GM18507 (cell line): ENCODE measurements around the gene CEP128.
"Not testable (repeated sequence)": the region's sequence is repeated elsewhere in the genome, so short reads cannot be mapped to it uniquely, and the experiment has no call there.

ENCODE experiments used
- DNase-seq: peaks from one replicate; pipeline ENCODE4 v3.0.0; 2011; ENCODE audit warnings: low read depth; ENCODE audit not compliant: insufficient read length; ENCODE audit errors: extremely low spot score
- FAIRE-seq: peaks from 2 replicates; lab custom pipeline; 2011; peaks lifted over from hg19 to GRCh38; lab: Jason Lieb, UNC

Gene CEP128

DNA sequence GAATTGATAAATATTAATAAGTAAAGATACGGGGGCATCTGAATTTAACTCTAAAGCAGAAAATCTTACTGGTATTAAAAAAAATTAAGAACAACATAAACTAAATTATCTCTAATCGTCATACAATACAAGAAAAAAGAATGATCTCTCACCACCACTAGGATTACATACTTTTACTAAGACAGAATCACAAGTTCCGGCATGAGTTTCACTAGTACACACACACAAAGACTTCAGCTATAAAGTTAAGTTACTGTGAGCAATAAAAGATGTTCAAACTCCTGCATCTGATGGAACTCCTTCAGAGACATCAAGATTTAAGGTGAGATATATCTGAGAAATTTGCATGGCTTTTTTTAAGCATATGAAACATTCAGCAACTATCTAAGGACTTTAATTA lies 21.9 kb downstream of the CEP128 start:
- DNase-seq (no peak), FAIRE-seq (no peak)

GRCh38 chr14:80912013-80912412 lies 29.5 kb downstream of the CEP128 start:
- DNase-seq, FAIRE-seq: not testable (repeated sequence)

DNA sequence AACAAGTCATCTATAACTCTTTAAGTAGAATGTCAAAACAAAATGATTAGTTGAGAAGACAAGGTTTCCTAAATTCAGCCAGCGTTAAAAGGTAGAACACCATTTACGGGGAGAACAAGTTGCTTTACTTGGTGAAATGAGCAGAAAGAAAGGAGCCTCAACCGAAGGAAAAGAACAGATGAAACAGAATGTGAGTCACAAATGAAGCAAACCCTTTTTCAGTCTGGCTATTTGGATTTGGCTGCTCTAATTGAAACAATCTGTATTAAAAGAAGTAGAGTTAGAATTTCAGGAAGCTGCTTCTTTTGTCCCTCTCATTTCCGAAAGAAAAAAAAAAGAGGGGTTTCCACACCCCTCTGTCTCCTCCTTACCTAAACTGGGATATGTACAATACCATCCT lies 34.6 kb downstream of the CEP128 start:
- FAIRE-seq (no peak), DNase-seq (no peak)

DNA sequence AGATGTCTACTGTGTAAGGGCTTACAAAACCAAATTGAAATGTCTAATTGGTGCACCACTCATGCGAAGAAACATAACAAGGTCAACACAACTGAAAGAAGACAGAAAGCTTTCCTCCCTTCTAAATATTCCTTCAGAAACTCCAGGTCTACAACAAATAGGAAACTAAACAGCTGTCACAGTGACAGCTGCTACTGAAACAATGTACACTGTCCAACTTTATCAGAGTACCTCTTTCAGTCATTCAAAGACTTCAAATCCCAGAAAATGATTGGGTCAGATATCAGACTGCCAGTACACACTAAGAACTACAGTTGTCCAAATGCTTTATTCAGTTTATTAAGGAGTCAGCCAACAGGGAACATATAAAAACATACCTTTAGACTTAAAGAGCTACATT lies 35.2 kb downstream of the CEP128 start:
- DNase-seq (no peak), FAIRE-seq (no peak)

GRCh38 chr14:80902608-80903007 lies 38.9 kb downstream of the CEP128 start:
- FAIRE-seq: no peak
- DNase-seq: no peak

GRCh38 chr14:80901822-80902221 lies 39.7 kb downstream of the CEP128 start:
- no peak for FAIRE-seq
- no peak for DNase-seq

- DNase-seq (no peak), FAIRE-seq (no peak)
Measured at GRCh38 chr14:80901260-80901659, 40.3 kb downstream of the CEP128 start.

DNA sequence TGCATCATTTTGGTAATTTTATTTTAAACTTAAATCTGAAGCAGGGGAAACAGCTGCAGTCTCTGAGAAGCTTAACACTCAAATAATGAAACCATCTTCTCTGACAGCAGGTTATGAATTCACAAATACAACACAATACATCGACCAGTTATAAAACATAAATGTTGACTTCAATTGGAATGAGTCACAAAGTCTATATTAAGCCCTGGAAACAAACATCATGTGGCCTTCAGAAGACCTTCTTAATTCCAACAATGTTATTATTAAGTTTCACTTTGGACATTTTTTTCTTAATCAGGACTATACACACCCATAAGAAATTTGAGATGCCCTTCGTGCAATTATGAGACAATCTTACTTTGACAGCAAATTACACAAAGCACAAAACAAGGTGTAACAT lies 68.9 kb downstream of the CEP128 start:
- no peak for DNase-seq
- FAIRE-seq: no peak

DNA sequence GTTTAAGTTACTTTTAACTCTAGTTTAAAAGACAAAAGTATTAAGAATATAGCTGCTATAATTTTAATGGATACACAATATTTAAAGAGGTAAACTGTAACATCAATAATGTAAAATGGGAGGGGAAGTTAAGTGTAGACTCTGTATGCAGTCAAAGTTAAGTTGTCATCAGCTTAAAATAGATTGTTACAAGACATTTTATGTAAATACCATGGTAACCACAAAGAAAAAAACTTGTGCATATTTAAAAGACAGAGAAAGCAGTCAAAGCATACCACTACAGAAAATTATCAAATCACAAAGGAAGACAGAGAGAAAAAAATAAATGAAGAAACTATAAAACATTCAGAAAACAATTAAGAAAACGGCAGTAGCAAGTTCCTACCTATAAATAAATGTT lies 73.3 kb downstream of the CEP128 start:
- no peak for FAIRE-seq
- DNase-seq: no peak

- FAIRE-seq (no peak), DNase-seq (no peak)
Measured at GRCh38 chr14:80867798-80868197, 73.7 kb downstream of the CEP128 start.

DNA sequence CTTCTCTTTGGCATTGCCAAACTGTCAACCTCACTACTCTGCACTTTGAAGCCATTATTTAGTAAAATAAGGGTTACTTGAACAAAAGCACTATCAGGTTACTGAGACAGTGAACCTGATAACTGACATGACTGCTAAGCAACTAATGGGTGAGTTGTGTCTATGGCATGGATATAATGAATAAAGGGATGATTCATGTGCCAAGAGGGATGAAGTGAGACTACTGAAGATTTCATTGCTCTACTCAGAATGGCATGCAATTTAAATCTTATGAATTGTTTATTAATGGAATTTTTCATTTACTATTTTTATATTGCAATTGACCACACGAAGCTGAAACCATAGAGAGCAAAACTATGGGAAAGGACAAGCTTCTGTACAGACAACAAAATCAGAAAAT lies 74.4 kb downstream of the CEP128 start:
- DNase-seq: no peak
- no peak for FAIRE-seq

DNA sequence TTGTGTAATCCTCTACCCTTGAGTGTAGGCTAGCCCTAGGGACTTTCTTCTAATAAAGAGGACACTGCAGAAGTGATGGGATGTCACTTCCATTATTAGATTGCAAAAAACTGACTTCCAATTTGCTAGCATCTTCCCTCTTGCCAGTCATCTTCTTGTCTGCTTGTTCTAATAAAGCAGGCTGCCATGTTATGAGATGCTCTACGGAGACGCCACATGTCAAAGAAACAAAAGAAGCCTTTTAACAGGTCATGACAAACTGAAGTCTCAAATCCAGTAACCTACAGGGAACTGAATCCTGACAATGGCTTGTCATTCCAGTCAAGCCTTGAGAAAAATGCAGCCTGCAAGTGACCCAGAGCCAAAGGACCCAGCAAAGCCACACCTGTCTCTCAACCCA lies 76.0 kb downstream of the CEP128 start:
- no peak for DNase-seq
- no peak for FAIRE-seq

DNA sequence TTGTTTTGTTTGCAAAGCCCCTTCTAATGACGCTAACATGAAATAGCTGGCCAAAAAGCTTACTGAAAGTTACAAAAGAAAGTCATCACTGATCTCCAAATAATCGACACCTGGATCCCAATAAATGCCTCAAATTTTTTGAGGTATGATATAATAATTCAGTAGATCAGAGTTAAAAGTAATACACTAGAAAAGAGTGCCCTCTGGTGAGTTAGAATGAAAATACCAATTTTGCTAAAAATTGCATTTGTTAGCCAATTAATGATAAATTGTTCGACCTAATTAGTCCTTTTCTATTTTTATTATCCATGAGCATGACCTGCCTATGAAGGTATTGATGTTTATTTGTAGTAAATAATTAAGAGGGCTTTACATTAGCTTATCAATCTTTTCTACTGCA lies 78.6 kb downstream of the CEP128 start:
- no peak for DNase-seq
- FAIRE-seq: no peak

DNA sequence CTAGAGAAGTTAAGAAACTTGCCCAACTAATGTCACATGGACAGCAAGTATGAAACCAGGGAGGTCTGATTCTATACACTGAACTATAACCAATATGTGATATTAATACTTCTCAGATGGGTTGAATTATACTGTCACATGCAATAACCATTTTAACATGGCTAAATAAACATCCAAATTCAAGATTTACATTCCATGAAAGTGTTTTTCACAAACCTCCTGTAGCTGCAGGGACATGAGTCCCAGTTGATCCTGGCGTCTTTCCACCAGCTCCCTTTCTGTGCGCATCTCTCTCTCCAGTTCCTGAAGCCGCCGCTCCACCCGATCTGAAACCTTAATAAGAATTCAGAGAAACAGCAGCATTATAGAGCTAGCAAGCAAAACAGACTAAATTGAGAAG lies 79.0 kb downstream of the CEP128 start:
- DNase-seq (no peak), FAIRE-seq (no peak)

DNA sequence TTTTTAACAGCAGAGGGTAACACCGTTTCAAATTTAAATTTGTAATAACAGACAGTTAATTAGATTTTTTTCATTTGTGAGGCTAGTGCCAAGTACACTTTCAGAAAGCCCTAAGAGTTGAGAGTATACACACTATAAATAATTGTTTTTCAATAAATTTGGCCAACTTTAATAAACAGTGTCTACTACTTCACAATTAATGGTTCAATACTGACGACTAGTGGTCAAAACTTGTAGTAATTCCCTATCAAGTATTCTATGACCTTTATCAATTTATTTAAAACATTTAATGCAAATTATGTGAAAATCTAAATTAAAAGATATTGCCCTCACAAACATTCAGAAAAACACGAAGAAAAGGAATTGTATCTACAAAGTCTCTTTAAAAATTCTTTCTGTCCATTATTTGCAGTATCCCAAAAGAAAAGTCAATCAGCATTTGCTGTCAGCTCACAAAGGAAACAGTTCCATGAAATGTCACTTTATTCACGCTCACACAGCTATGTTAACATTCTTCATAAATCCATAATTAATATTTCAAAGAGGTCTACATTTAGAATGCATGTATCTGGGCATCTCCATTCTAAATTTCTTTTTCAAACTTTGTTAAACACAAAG lies 91.2 kb downstream of the CEP128 start:
- DNase-seq (no peak), FAIRE-seq (peak; percentile 47)

GRCh38 chr14:80847070-80847469 lies 94.5 kb downstream of the CEP128 start:
- DNase-seq: no peak
- FAIRE-seq: no peak

GRCh38 chr14:80845856-80846255 lies 95.7 kb downstream of the CEP128 start:
- no peak for FAIRE-seq

GRCh38 chr14:80844872-80845271 lies 96.7 kb downstream of the CEP128 start:
- no peak for FAIRE-seq
- DNase-seq: no peak

More at GRCh38 chr14:80845856-80846255, 95.7 kb downstream of the CEP128 start:
- DNase-seq: no peak

- no peak for FAIRE-seq
Measured at GRCh38 chr14:80839743-80840142, 101.8 kb downstream of the CEP128 start.

DNA sequence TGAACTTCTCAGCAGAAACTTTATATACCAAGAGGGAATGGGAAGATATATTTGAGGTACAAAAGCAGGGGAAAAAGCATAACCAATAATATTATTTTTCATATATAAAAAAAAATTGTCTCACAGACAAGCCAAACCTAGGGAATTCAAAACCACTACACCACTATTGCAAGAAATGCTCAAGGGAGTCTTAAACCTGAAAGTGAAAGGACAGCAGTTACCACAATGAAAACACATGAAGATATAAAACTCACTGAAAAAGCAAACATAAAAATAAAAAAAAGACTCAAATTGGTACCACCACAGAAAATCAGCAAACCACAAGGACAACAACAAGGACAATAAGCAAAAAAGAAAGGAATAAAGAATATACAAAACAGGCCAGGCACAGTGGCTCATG lies 131.9 kb downstream of the CEP128 start:
- DNase-seq (no peak), FAIRE-seq (no peak)

More at GRCh38 chr14:80839743-80840142, 101.8 kb downstream of the CEP128 start:
- DNase-seq: no peak

GRCh38 chr14:80805136-80805535 lies 136.4 kb downstream of the CEP128 start:
- FAIRE-seq: no peak
- DNase-seq: no peak

DNA sequence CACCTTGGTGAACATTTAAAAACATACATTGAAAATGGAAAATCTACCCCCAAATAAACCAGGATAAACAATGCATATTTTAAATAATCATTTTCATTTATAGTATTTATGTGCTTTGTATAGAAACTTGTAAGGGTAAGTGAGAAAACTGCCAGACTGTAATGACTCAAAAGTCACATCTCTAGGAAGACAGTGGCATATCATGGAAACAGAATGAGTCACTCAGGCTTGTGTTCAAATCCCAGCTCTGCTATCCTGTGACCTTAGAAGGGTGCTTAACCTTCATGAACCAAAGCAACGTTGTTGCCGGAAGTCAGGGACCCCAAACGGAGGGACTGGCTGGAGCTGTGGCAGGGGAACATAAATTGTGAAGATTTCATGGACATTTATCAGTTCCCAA lies 142.7 kb downstream of the CEP128 start:
- no peak for DNase-seq
- FAIRE-seq: no peak
